ENCODE measurements around the gene MELTF. TPM values are rescaled to one million over a fixed set of nuclear protein-coding genes. Genes with fewer than 3 reads are reported as not detected.
A peak's percentile ranks its signal among the peaks of the same experiment; 100 is the strongest.

The MELTF gene
- total RNA-seq, 1 experiment from 2014 or later = 18.7 TPM

DNA sequence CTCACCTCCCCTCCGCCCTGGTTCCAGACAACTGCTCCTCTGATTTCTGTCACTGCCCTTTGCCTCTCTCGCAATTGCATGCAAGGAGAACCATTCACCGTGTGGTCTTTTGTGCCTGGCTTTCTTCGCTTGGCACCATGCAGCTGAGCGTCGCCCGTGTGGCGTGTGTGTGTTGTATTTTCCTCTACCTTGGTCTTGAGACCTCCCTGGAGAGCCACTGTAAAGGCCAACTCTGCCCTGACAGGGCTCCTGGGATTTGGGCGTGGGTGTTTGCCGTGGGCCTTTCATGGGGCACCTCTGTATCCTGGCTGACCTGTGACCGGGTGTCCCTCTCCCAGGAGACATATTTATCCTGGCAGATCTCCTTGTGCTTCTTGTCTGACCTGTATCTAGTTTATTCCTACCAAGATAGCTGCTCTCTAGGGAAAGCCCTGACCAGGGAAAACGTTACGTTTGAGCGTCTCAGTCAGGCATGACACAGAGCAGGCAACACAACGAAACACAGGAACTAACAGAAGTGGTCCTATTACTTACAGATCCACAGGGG is 59.0 kb downstream of the MELTF start:
- ChIA-PET CTCF (interaction anchor here (1.3 kb wide), 1 partner anchor 61 kb away, joined by 3 read pairs; no protein-coding TSS in a partner anchor), POLR2A (no interaction called here)
- TSS peak; percentile 72 for BruUV-seq (replicated peaks)

DNA sequence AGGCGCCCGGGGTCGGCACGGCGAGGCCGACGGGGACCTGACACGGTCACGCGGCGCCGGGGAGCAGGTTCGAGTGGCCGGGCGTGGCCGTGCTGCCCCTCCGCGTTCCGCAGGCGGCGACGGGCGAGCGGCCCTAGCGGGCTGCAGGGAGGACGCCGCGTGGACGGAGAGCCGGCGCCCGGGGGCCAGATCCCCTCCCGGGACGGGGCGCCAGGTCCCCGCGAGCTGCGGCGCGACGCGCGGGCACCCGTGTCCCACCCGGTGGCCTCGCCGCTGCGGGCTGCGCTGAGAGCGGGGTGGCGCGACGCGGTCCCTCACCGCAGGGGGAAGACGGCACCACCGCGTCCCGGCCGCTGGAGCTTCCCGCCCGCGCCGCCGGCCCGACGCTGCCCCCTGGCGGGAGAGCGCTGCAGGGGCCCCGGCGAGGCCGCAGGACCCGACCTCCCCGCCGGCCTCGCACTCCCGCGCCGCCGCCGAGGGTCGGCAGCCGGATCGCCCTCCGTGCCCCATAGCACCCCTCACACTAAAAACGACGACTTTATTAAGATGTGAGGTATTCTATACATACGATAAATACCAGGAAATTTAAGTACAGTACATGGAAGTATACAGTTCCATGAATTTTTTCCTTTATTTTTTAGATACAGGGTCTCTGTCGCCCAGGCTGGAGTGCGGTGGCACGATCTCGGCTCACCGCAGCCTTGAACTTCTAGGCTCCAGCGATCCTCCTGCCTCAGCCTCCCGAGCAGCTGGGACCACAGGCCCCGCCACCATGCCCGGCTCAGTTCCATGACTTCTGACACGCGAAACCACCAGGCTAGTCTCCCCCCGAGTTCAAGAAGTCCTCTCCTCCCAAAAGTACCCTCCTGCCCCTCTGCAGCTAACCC is 59.7 kb downstream of the MELTF start:
- in situ Hi-C loops (cut with HindIII; ENCODE audit: low pct_unique_long_range_greater_than_20kb, low sequenced_read_pairs) (no loop called here), intact Hi-C loops (cut with micrococcal nuclease; ENCODE audit: unreplicated experiment) (loop anchor here (10.0 kb wide), 1 partner anchor 445 kb away; no protein-coding TSS in a partner anchor)
- H3K4me1 ChIP-seq (ENCODE audit: control insufficient read depth, insufficient read depth, low read length) = peaks cover 12% of the 10 kb centered on the region
- peak overlapping the region; percentile 52 to 72 for H3K4me3 ChIP-seq (ENCODE audit: low read depth in 2 of 2, low read length in 2 of 2)
- TF ChIP-seq, protein P1, sequence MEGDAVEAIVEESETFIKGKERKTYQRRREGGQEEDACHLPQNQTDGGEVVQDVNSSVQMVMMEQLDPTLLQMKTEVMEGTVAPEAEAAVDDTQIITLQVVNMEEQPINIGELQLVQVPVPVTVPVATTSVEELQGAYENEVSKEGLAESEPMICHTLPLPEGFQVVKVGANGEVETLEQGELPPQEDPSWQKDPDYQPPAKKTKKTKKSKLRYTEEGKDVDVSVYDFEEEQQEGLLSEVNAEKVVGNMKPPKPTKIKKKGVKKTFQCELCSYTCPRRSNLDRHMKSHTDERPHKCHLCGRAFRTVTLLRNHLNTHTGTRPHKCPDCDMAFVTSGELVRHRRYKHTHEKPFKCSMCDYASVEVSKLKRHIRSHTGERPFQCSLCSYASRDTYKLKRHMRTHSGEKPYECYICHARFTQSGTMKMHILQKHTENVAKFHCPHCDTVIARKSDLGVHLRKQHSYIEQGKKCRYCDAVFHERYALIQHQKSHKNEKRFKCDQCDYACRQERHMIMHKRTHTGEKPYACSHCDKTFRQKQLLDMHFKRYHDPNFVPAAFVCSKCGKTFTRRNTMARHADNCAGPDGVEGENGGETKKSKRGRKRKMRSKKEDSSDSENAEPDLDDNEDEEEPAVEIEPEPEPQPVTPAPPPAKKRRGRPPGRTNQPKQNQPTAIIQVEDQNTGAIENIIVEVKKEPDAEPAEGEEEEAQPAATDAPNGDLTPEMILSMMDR (IDR thresholded peaks at IDR 0.05) = peak; percentile 100
- peak; percentile 82; the same call in 1 of the 2 replicates for TF ChIP-seq SIN3A (IDR thresholded peaks at IDR 0.05; ENCODE audit: borderline replicate concordance, insufficient read depth, low read depth, low read length)
- no peak for TF ChIP-seq POLR2AphosphoS5 (IDR thresholded peaks at IDR 0.05; ENCODE audit: low read depth, low read length)
- CTCF ChIA-PET = interaction anchor here (0.6 to 1.3 kb wide), 2 partner anchors 60 to 359 kb away, joined by 3 read pairs; no protein-coding TSS in a partner anchor
- H3K27ac ChIP-seq (ENCODE audit: low read length) = no peak overlapping the region
- H3K9me3 ChIP-seq (ENCODE audit: control insufficient read depth, insufficient read depth, low read depth, low read length) = no peaks in the 10 kb centered on the region
- ATAC-seq (peak; percentile 88), DNase-seq (ENCODE audit: low read depth, low spot score) (no peak)
- POLR2A ChIA-PET = no interaction called here
- no peaks in the 10 kb centered on the region for H3K27me3 ChIP-seq (ENCODE audit: control insufficient read depth, insufficient read depth, low read length)
- no TSS peak for BruUV-seq (replicated peaks)
- H3K36me3 ChIP-seq (ENCODE audit: control insufficient read depth, insufficient read depth, low read length) = no peaks in the 10 kb centered on the region

More for the DNA sequence above, 59.0 kb downstream of the MELTF start:
- no peaks in the 10 kb centered on the region for H3K27me3 ChIP-seq (ENCODE audit: control insufficient read depth, insufficient read depth, low read length)
- no peaks in the 10 kb centered on the region for H3K9me3 ChIP-seq (ENCODE audit: control insufficient read depth, insufficient read depth, low read depth, low read length)
- no peak for ATAC-seq
- no peak overlapping the region for H3K4me3 ChIP-seq (ENCODE audit: low read depth in 2 of 2, low read length in 2 of 2)
- H3K4me1 ChIP-seq (ENCODE audit: control insufficient read depth, insufficient read depth, low read length) = peaks cover 12% of the 10 kb centered on the region
- TF ChIP-seq TCF7L2 (IDR thresholded peaks at IDR 0.05; ENCODE audit: low read depth, low read length) = no peak
- TF ChIP-seq SIN3A (IDR thresholded peaks at IDR 0.05; ENCODE audit: borderline replicate concordance, insufficient read depth, low read depth, low read length) = no peak
- TF ChIP-seq, protein P1 (IDR thresholded peaks at IDR 0.05) = no peak
- TF ChIP-seq, protein P2, sequence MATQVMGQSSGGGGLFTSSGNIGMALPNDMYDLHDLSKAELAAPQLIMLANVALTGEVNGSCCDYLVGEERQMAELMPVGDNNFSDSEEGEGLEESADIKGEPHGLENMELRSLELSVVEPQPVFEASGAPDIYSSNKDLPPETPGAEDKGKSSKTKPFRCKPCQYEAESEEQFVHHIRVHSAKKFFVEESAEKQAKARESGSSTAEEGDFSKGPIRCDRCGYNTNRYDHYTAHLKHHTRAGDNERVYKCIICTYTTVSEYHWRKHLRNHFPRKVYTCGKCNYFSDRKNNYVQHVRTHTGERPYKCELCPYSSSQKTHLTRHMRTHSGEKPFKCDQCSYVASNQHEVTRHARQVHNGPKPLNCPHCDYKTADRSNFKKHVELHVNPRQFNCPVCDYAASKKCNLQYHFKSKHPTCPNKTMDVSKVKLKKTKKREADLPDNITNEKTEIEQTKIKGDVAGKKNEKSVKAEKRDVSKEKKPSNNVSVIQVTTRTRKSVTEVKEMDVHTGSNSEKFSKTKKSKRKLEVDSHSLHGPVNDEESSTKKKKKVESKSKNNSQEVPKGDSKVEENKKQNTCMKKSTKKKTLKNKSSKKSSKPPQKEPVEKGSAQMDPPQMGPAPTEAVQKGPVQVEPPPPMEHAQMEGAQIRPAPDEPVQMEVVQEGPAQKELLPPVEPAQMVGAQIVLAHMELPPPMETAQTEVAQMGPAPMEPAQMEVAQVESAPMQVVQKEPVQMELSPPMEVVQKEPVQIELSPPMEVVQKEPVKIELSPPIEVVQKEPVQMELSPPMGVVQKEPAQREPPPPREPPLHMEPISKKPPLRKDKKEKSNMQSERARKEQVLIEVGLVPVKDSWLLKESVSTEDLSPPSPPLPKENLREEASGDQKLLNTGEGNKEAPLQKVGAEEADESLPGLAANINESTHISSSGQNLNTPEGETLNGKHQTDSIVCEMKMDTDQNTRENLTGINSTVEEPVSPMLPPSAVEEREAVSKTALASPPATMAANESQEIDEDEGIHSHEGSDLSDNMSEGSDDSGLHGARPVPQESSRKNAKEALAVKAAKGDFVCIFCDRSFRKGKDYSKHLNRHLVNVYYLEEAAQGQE (IDR thresholded peaks at IDR 0.05; ENCODE audit: insufficient read depth in 1 of 2, low read depth in 2 of 2, low read length in 1 of 2) = no peak
- TF ChIP-seq POLR2AphosphoS5 (IDR thresholded peaks at IDR 0.05; ENCODE audit: low read depth, low read length) = no peak
- intact Hi-C loops (cut with micrococcal nuclease; ENCODE audit: unreplicated experiment) (loop anchor here (10.0 kb wide), 1 partner anchor 446 kb away; no protein-coding TSS in a partner anchor), in situ Hi-C loops (cut with HindIII; ENCODE audit: low pct_unique_long_range_greater_than_20kb, low sequenced_read_pairs) (no loop called here)
- no peak overlapping the region for H3K27ac ChIP-seq (ENCODE audit: low read length)
- no peaks in the 10 kb centered on the region for H3K36me3 ChIP-seq (ENCODE audit: control insufficient read depth, insufficient read depth, low read length)
- DNase-seq (ENCODE audit: low read depth, low spot score) = no peak

Data from Panc1 (cell line).